PFSK-1 (cell line): ENCODE measurements around the gene VPS13D.

Source experiments
- POLR2AphosphoS5 ChIP-seq: IDR thresholded peaks from 2 replicates; pipeline ENCODE4 v1.6.1; 2012; ENCODE audit warnings: low read depth, mild to moderate bottlenecking, control low read depth, low read length, moderate library complexity
- TF ChIP-seq, protein P1 (sequence below), 2 experiments: IDR thresholded peaks; 2 replicates each; pipeline versions ENCODE4 v1.6.1 to v1.8.0; 2011 to 2012; ENCODE audit warnings: low read depth in 2 of 2, low read length in 2 of 2, control low read depth in 1 of 2, inconsistent platforms in 1 of 2, mild to moderate bottlenecking in 1 of 2, moderate library complexity in 1 of 2; ENCODE audit not compliant: insufficient read depth in 1 of 2

DNA sequence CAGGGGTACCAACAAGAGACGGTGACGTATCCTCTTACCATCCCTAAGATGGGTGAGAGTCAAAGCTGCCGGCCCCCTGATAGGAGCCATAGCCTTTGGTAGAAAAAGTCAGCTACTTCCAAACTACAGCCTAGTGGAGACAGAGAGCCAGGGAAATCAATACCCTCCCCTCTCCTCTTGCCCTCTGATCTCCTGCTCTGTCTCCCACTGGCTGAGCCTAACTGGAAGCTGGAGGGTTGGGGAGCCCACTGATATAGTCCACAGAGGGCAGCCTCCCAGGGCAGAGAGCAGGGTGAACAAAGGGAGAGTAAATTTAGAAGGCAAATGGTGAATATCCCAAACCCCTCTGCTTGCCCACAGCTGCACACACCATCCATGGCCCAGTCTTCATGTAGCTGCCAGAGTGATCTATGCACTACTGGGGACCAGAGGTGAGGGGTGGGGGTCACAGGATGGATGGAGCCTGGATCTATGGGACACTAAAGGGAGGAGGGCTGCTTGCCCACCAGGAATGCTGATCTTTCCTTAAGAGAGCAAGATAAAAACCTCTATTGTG, 308.2 kb downstream of the VPS13D start:
- TF ChIP-seq POLR2AphosphoS5: no peak
- TF ChIP-seq, protein P1, sequence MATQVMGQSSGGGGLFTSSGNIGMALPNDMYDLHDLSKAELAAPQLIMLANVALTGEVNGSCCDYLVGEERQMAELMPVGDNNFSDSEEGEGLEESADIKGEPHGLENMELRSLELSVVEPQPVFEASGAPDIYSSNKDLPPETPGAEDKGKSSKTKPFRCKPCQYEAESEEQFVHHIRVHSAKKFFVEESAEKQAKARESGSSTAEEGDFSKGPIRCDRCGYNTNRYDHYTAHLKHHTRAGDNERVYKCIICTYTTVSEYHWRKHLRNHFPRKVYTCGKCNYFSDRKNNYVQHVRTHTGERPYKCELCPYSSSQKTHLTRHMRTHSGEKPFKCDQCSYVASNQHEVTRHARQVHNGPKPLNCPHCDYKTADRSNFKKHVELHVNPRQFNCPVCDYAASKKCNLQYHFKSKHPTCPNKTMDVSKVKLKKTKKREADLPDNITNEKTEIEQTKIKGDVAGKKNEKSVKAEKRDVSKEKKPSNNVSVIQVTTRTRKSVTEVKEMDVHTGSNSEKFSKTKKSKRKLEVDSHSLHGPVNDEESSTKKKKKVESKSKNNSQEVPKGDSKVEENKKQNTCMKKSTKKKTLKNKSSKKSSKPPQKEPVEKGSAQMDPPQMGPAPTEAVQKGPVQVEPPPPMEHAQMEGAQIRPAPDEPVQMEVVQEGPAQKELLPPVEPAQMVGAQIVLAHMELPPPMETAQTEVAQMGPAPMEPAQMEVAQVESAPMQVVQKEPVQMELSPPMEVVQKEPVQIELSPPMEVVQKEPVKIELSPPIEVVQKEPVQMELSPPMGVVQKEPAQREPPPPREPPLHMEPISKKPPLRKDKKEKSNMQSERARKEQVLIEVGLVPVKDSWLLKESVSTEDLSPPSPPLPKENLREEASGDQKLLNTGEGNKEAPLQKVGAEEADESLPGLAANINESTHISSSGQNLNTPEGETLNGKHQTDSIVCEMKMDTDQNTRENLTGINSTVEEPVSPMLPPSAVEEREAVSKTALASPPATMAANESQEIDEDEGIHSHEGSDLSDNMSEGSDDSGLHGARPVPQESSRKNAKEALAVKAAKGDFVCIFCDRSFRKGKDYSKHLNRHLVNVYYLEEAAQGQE (IDR thresholded peaks at IDR 0.05; ENCODE audit: insufficient read depth in 1 of 2, low read depth in 2 of 2, low read length in 2 of 2): no peak
